Activated CD4-positive, alpha-beta T cell treated with anti-CD3 and anti-CD28 coated beads, Interleukin-2, amount 50 U/mL, for 16 hours (primary cell): ENCODE results near the gene KIAA1191.

ENCODE experiments used
- DNase-seq: peaks from one replicate; pipeline ENCODE4 v3.0.0-alpha.2; 2020

Gene KIAA1191

DNA sequence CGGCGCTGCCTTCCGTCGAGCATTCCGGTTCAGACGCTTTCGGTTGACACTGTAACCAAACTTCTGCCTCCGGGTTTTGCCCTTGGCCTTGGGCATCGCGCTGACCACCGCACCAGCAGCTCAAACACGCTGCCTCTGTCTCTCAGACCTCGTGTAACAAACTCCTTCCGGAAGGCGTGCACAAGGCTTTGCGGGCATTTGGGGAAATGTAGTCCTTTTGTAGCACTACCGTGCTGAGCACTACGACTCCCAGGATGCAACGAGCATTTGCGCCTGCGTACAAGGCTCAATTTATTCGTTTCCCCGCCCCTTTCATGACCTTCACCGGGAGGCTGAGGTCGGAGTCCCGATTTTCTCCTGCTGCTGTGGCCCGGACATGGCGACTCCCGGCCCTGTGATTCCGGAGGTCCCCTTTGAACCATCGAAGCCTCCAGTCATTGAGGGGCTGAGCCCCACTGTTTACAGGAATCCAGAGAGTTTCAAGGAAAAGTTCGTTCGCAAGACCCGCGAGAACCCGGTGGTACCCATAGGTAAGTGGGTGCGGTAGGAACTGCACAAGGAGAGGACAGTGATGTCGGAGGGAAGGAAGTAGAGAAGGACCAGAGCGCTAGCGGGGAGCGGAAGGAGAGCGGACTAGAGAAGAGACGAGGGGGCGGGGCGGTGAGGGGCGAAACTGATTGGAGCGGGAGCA lies 27.0 kb upstream of the KIAA1191 start, which contains the start of the genes HIGD2A and NOP16:
Gene HIGD2A (plus strand): TSS at position 308 of the 691 bp plus-strand sequence. CDS start 69 bp downstream, at position 377.
Gene NOP16 (minus strand): TSS at position 155 of the 691 bp plus-strand sequence. CDS start 59 bp downstream, at position 96.
- DNase-seq, result peak; percentile 99

DNA sequence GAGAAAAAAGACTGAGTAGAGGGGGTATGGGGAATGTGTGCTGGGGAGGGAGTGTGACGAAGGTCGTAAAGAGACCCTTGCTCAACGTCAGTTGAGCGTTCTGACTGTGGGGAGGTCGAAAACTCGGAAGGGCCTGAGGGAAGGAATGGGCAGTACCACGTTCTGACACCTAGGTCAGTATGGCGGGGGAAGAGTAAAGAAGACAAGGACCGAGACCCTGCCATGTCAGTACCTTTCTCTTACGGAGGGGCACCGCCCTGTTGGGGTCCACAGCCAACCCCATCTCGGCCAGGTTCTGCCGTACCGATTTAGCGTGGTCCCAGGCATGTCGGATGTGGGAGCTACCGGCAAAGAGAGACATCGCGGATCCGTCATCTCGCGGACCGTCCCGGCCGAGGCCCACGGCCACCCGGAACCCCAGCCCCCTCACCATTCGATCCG lies 26.5 kb upstream of the KIAA1191 start:
- peak; percentile 16 for DNase-seq

DNA sequence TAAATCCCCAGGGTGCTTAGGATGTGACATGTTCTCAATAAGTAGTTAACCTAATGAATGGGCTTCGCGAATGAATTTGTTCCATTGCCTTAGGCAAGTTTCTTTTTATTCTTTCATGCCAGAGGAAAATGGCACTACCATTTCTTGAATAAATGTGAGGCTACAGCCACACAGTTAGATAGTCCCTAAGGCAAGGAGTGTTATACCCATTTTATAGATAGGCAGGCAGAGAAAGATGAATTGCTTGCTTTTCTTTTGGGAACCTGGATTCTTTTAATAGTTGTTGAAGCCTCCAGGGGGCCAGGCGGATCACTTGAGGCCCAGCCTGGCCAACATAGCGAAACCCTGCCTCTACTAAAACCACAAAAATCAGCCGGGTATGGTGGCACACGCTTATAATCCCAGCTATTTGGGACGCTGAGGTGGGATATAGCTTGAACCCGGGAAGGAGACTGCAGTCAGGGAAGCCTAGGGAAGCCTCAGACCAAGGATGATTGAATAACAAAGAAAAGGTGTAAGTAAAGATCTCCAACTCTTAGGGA lies 25.9 kb upstream of the KIAA1191 start:
- DNase-seq, result no peak

DNA sequence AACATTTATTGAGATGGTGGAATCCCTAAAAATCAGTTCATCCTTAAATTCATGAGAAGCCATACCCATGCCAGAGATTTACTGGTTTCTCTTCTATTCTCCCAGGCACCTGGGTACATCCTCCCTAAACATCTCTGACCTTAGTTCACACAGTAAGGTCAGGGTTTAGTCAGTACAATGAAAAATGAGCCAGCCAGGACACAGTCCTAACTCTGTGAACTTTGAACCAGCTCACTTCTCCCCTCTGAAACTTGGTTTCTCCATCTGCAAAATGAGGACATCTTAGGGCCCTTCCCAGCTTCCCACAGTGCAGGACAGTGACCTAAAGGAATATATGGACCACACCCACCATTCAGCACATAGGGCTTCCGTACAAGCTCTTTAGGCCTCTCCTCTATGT lies 24.9 kb upstream of the KIAA1191 start:
- DNase-seq, result no peak

DNA sequence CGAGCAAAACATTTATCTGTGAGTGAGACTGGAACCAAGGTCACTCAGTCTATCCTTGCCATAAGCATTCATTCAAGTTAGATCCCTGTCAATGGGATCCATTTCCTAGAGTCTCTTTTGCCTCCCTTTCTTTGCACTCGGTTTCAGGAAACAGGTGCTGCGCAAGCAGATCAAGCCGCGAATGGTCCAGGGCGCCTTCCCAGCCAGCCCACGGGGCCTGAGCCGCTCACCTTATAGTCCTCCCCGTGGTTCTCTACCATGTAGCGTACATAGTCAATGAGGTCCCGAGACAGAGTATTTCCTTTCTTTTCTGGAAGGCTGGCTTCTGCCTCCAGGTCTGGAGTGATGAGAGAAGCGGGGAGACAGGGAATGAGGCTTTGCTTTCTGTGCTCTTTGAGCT lies 23.4 kb upstream of the KIAA1191 start:
- DNase-seq, result no peak

DNA sequence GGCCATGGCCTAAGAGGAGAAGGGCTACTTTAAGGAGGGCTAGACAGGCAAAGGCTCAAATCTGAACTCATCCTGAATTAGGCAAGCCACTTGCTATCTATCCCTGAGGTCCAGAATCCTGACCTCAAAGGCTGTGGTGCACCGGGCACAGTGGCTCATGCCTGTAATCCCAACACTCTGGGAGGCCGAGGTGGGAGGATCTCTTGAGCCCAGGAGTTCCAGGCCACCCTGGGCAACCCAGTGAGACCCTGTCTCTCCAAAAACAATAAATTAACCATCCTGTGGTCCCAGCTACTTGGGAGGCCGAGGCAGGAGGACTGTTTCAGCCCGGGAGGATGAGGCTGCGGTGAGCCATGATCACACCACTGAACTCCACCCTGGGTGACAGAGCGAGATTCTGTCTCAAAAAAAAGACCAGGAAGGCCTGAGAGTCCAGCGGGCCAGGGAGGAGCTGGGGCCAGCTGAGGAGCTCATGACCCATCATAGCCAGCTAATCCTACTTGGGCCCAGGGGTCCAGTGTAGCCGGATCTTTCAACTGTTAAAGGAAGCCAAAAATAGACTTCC lies 22.9 kb upstream of the KIAA1191 start:
- DNase-seq, result no peak

DNA sequence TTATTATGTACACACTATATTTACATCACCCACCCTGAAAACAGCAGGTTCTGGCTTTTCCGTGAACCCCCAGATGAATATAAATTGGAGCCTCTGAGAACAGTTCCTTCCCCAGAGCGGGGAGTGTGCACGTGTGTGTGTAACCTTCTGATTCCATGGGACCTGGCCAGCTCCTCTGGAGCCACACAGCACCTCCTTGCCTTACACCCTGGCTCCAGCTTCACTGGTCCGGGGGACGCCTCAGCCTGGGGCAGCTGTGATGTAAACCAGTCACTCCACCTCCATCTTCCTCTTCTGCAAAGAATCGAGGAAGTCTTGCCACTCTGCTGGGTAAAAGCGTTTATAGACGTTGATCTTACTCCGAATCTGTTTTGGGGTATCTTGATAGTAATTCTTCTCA lies 22.4 kb upstream of the KIAA1191 start:
- DNase-seq, result no peak

DNA sequence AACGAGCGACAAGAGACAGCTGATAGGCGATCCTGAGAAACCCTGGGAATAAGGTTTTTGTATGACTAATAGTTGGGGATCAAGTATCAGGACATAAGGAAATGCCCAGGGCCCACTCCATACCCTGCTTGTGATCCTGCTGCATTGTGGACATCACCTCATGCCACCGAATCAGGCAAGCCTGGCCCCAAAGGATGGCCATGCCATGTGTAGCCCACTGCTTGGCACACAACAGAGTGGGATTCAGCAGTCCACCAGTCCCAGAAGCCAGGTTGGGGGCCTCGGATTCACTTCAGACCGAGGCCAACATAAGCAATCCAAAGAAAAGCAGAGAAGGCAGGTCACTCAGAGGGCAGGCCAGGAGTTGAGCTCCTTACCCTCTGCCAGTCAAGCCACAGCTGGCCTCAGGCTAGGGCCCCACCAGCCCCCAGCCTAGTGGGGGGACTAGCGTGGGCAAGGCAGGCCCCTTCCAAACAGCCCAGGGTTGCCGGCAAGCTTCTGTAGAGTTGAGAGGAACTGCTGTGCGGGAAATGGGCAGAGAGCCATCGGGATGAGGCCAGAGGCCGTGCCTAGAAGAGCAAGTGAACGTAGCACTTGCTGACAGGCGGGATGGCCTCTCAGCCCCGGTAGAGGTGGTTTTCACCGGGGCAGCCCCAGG lies 21.8 kb upstream of the KIAA1191 start:
- no peak for DNase-seq

DNA sequence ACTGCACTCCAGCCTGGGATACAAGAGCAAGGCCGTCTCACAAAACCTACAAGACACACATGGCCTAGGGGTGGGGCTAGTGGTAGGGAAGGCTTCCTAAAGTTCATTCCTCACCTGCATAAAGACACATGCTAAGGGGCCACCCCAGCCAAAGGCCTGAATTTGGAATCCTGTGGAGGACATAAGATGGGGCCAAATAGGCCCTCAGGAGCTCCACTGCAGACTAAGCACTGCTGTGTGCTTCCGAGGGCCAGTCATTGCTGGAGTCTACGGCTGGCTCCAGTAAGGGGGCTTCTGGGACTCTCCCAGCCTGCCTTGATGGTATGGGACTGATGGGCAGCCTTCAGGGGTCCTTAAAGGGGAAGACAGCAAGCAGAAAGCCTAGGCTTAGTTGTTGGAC lies 21.2 kb upstream of the KIAA1191 start:
- no peak for DNase-seq

DNA sequence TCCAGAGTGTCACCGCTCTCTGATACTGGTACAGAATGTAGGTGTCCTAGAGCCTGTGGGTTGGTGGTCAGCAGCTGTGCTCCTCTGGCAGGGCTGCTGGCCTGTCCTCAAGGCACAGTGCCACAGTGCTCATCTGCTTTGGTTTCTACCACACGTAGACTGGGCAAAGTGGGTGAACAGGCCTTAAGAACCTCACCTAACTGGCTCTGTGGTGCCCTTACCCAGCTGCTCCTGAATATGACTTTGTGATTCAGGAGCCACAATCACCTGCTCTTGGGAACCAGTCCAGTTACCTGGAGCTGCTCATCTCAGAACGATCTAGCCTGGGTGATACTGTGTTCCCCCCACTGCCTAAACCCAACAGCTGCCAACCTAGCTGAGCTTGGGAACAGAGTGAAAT lies 20.4 kb upstream of the KIAA1191 start:
- DNase-seq, result no peak

DNA sequence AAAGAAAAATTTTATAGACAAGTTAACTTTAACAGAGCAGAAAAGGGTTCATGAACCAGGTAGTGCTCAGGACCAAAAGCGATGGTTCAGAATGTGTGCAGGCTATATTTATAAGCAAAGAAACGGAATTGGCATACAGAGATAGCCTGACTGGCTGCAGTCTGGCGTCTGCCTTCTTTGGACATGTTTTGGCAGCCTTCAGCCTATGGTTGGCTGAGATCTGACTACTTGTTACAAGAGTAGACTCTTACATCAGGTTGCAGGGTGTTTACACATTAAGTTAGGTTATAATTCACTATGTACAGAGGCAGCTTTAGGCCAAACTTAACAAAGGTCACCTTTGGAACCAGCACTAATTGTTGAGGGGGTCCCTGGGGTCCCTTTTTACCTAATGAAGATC lies 19.9 kb upstream of the KIAA1191 start:
- DNase-seq, result no peak

DNA sequence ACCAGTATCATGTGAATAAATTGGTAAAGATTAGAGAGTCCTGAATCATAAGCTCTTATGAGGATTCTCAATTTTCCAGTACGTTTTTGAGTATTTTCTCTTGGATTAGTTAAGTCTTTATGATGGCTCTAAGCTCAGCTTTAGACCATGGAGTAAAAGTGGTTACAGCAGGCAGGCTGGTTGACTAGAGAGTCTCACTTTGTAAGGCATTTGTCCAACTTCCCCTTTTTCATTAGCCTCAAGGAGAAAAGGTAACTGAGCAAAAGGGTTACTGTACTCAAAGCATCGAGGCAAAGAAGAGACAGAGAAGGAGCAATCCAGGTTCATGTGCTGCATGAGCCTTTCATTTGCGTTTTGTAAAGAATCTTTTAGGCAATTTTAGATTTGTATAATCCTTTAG lies 18.3 kb upstream of the KIAA1191 start:
- DNase-seq, result no peak

DNA sequence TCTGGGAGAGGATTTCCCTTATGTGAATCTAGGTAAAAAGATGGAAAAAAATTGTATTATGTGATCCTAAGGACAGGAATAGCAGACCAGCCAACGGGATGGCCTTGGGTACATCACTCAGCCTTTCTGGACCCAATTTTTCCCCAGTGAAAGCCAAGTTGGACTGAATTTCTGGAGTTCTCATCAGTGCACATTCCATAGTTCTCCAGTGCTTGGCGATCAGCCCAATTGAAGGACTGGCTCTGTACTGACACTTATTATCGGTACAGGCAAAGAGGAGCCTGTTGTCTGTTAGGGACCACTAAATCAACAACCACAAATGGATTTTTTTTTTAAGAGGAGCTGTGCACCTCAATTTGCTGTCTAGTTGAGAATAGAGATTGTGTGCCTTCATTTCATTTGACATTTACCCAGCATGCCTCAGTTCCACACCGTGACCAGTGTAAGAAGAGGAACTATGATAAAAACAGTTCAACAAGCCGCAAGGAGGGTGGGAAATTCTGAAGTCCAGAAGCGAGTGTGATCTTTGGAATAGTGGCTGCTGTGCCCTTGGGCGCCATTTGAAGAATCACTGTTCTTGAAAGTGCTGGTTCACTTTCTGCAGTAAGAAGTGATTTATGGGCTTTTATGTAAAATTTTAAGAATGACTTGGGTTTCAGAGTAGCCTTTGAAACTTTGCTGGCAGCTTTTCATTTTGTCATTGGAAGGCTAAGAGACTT lies 11.7 kb upstream of the KIAA1191 start:
- no peak for DNase-seq

DNA sequence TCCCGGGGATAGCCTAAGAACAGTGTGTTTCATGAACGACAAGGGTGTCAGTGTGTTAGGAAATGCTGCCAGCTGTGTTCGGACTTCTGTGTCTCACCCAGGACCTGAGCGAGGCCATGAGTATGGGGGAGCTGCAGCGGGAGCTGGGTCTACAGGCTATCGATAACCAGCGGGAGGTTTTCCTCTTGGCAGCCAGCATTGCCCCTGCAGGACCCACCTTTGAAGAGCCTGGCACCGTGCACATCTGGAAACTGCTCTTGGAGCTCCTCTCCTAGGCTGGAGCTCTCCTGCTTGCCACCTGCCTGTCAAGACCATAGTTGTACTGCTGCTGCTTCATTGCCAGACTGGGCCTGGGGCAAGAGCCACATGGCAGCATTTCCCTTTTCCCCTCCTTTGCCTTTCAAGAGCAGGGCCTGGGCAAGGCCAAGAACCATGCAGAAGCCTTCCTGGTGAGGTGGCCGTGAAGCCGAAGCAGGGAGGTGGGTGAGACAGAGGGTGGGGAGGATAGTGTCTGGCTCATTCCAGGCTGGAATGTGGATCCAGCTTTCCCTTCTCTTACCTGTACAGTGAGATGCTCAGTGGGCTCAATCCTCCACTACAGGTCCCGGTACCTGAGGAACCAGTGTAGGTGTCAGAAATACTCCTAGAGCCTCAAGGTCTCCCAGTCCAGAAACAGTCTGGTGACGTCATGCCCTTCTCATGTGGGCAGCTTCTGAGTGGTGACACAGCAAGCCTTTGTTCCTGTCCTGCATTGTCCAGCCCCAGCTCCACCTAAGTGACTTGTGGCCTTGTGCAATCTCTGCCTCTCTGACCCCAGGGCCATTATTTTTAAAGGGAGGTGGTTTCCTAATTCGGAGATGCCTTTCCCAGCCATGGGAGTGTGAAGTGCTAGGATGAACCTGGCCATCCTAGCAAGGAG lies 10.3 kb upstream of the KIAA1191 start:
- no peak for DNase-seq

DNA sequence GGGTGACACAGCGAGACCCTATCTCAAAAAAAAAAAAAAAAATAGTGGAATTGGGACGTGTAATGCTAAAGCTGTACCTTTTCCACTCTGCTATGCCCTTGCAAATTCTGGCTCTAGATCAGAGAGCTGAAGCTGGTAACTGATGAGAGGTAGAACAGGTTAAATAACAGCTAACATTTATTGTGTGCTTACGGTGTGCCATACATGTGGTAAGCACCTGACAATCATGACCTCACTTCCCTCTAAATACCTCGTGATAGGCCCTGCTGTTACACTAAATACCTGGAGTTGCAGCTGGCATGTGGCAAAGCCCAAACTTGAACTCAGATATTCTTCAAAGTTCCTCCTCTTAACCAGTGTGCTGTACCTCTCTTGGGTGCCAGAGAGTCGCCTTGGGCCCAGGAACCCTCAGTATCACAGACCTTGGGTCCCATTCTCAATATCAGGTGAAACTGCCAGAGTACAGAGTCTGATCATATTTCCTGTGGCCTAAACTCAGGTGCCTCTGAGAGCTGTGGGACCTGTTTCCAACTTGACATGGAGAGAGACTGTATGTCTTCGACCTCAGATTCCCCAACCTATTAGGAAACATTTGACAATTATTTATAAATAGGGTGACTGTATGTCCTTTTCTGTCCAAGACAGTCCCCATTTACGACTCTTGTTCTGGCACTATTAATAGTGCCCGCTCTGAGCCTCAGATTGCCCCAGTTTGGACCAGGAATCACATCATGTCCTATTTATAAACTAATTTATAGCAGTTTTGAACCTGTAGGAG lies 8.6 kb upstream of the KIAA1191 start:
- no peak for DNase-seq

DNA sequence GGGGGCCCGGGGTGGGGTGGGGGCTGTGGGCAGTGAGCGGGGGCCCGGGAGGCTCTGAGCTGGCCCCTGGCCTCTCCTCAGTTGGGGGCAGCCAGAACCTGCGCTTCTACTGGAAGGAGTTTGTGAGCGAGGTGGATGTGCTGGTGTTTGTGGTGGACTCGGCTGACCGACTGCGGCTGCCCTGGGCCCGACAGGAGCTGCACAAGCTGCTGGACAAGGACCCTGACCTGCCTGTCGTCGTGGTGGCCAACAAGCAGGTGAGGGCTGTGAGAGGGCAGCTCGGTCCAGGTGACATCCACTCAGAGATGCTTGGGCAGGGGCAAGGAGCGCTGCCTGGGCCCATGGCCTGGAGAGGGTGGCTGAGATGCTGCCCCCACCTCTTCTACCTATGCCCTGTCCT lies 7.2 kb upstream of the KIAA1191 start:
- no peak for DNase-seq

DNA sequence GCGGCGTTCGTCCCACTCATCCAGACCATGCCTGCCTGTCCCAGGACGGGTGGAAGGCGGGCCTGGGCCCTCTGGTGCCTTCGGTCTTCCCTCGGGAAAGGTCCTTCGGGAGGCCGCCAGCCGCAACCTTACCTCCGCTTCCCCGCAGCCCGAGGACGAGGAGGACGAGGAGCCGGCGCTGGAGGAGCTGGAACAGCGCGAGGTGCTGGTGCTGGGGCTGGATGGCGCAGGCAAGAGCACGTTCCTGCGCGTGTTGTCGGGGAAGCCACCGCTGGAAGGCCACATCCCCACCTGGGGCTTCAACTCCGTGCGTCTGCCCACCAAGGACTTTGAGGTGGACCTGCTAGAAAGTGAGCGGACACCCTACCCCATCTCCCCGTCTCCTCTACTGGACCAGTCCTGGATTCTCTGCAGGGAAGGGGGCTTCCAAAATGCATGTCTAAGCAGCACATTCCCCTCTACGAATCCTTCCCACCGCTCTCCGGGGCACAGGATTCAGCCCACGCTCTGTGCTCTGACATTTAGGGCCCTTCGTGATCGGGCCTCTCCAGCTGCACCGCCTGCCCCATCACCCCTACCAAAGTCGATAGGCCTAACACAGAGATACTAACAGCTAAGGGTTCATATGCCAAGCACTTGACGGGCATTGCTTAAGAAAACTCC lies 4.8 kb upstream of the KIAA1191 start:
- DNase-seq, result no peak

DNA sequence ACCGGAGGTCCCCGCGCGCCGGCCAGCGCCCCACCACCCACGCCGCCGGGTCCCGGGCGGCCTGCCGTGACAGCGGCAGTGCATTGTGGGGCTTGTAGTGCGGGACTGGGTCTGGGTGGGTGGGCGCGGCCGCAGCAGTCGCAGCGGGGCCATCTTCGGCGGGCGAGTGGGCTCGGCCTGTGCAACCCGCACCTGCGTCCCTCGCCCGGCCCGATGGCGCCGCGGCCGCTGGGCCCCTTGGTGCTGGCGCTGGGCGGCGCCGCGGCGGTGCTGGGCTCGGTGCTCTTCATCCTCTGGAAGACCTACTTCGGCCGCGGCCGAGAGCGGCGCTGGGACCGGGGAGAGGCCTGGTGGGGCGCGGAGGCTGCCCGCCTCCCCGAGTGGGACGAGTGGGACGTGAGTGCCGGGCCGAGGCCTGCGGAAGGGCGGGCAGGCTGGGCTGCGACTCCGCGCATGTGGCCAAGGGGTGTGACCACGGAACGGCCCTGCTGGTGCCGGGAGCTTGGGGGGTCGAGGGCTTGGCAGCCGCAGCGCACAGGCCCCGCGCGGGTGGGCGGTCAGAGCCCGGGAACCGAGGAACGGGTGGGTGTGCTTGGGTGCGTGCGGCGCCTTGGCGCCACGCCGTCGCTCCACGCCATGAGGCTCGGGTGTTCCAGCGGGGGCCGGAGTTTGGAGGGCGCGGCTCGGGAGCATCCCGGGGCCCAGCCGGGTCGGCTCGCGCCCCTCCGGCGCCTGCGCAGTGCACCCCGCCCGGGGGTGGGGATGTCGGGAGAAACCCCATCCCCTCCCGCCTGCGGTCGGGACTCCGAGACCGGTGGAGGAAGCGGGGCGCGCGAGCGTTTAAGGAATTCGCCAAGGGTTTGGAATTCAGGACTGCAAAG lies 4.0 kb upstream of the KIAA1191 start, which contains the start of gene ARL10:
Gene ARL10 (plus strand): TSS at position 137 of the 881 bp plus-strand sequence. CDS start 77 bp downstream, at position 214.
- peak; percentile 49 for DNase-seq

DNA sequence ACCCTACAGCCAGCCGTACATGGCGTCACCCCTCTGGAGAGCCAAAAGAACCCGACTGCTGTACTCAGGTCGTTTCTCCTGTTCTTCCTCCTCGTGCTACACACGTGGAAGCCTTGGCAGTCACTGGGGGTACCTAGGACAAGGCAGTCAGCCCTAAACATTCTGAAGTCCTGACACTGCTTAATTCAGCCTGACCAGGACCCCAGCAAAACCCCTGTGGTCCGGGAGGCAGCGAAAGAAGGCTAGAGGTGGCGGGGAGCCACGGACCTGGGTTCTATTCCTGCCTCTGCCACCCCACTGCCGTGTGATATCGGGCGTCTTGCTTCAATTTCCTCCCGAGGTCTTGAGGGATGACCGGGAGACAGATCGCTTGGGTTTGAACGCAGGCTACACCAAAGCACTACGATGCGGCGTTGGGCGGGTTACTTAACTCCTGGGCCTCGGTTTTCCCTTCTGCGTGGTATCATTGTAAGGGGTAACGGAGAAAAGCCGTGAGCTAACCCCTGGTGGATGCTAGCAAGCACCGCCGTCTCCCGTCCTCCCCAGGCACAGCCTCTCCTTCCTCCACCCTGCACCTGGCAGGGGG lies 3.3 kb upstream of the KIAA1191 start:
- no peak for DNase-seq
